HG03457 (cell line): ENCODE measurements around the gene TMEM181.
"Not testable (repeated sequence)": the region's sequence is repeated elsewhere in the genome, so short reads cannot be mapped to it uniquely, and the experiment has no call there.

ENCODE experiments used
- ATAC-seq: cut with Tn5 transposase; IDR thresholded peaks from one replicate; pipeline ENCODE4 v1.9.1; 2021; ENCODE audit warnings: moderate number of reproducible peaks; ENCODE audit not compliant: unreplicated experiment

Gene TMEM181

DNA sequence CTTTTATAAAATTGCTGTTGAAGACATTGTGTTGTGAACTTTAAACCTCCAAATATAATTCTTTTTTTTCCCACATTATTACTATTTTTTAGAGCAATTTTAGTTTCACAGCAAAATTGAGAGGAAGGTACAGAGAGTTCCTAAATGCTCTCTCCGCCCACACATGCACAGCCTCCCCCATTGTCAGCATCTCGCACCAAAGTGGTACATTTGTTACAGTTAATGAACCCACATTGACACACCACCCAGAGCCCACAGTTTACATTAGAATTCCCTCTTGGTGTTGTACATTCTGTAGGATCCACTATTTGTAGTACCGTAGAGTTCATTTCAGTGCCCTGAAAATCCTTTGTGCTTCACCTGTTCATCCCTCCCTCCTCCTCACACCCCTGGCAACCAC lies 33.8 kb downstream of the TMEM181 start:
- ATAC-seq, result no peak

GRCh38 chr6:158595223-158595622 lies 35.3 kb downstream of the TMEM181 start:
- no peak for ATAC-seq

DNA sequence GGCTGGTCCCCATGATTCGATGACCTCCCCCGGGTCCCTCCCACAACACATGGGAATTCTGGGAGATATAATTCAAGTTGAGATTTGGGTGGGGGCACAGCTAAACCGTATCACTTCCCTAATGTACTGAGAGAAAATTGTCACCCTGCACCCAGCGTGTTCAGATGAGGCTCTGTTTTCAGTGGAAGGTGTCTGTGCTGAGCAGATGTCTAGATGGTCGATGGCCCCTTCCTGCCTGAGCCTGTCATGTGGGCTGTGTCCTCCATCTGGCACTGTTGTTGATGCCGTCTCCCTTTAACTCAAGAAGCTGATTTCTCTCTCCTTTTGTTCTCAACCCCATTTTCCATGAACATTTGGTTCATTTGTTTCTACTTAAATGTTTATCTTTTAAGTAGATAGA lies 37.0 kb downstream of the TMEM181 start:
- ATAC-seq, result no peak

GRCh38 chr6:158597565-158597964 lies 37.7 kb downstream of the TMEM181 start:
- no peak for ATAC-seq

GRCh38 chr6:158599635-158600034 lies 39.7 kb downstream of the TMEM181 start:
- no peak for ATAC-seq

DNA sequence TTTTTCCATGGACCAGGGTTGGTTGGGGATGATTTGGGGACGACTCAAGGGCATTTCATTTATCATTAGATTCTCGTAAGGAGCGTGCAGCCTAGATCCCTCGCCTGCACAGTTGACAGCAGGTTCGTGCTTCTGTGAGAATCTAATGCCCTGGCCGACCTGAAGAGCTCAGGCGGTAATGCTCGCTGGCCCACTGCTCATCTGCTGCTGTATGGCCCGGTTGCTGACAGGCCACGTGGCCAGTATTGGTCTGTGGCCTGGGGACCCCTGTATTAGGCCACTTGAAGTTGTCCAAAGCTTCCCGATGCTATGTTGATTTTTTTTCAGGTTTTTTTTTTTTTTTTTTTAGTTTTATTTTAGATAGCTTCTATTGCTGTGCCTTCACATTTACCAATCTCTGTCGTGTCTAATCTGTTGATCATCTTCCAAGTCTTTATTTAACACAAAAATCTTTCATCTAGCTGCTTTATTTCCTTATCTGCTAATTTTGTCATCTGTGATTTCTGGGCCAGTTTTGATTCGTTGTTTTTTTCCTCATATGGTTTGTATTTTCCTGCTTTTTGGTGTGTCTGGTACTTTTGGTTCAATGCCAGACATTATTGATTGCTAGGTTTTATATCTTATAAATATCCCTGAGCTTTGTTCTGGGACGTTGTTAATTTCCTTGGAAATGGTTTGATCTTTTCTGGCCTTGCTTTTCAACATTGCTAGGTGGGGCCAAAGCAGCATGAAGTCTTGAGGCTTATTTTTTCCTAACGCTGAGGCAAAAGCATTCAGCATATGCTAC lies 43.6 kb downstream of the TMEM181 start:
- no peak for ATAC-seq

DNA sequence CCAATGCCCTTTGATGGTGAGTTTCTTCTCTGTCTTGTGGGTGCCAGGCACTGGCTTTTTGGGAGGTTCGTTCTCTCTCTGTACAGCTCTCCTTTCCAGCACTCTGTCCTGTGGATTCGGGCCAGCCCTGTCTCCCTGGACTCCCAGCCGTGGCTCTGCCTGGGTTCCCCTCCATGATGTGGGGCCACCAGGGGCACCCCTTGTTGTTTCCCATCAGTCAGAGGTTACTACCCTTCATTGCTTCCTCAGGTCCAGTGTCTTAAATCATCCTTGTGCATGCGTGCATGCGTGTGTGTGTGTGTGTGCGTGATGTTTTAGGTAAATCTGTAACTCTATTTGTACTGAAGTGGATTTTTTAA lies 44.1 kb downstream of the TMEM181 start:
- no peak for ATAC-seq

GRCh38 chr6:158605266-158605878 lies 45.5 kb downstream of the TMEM181 start:
- ATAC-seq, result no peak

- ATAC-seq, result not testable (repeated sequence)
Observed at GRCh38 chr6:158606011-158606410, 46.1 kb downstream of the TMEM181 start.

- ATAC-seq, result no peak
Observed at GRCh38 chr6:158606935-158607334, 47.0 kb downstream of the TMEM181 start.

- no peak for ATAC-seq
Observed at GRCh38 chr6:158607411-158608170, 47.7 kb downstream of the TMEM181 start.

DNA sequence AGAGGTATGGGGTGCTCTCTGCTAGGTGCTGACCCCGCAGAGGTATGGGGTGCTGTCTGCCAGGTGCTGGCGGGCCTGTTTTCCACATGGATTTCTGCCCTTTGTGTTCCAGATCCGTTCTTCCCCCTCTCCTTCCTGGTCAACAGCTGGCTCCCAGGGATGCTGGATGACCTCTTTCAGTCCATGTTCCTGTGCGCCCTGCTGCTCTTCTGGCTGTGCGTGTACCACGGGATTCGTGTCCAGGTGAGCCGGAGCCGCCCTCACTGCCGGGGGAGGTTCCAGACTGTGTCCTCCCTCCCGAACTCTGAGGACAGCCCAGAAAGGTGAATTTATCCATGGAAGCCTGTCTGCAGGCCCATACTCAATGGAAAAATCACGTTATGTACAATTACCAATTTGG lies 48.3 kb downstream of the TMEM181 start:
- ATAC-seq, result no peak

DNA sequence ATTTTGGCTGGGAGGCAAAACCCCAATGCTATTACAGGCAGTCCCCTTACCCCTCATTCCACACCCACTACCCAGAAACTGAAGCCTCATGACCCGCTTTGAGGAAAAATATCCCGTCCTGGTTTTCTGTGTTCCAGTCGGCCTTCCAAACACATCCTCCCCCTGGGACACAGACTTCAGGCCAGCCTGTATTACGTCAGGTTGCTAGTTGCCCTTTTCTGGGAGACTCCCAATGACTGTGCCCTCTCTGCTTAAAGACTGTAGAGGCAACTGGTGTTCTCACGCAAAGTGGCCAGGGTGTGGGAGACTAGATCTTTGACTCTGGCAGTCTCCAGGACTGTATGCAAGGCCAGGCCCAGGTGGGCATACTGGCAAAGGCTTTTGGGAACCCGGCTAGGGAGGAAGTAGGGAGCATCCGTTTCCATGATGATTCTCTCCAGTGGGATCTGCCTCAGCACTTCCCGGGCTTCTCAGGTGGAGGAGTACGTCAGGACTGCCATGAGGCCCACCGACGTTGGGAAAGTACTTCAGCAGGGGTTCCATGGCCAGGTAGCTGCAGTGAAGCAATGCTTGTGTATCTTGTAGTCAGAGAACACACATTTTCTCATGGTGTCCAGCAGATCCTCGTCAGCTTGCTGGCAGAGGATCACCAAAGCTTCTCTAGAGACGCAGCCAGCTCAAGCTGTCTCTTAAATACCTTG lies 49.7 kb downstream of the TMEM181 start:
- ATAC-seq, result no peak

- ATAC-seq, result no peak
Observed at GRCh38 chr6:158610319-158610968, 50.6 kb downstream of the TMEM181 start.

- ATAC-seq, result no peak
Observed at GRCh38 chr6:158611039-158611438, 51.1 kb downstream of the TMEM181 start.

GRCh38 chr6:158611541-158612370 lies 51.9 kb downstream of the TMEM181 start:
- no peak for ATAC-seq

GRCh38 chr6:158614606-158615005 lies 54.7 kb downstream of the TMEM181 start:
- not testable (repeated sequence) for ATAC-seq

- ATAC-seq, result not testable (repeated sequence)
Observed at GRCh38 chr6:158618289-158618688, 58.4 kb downstream of the TMEM181 start.

DNA sequence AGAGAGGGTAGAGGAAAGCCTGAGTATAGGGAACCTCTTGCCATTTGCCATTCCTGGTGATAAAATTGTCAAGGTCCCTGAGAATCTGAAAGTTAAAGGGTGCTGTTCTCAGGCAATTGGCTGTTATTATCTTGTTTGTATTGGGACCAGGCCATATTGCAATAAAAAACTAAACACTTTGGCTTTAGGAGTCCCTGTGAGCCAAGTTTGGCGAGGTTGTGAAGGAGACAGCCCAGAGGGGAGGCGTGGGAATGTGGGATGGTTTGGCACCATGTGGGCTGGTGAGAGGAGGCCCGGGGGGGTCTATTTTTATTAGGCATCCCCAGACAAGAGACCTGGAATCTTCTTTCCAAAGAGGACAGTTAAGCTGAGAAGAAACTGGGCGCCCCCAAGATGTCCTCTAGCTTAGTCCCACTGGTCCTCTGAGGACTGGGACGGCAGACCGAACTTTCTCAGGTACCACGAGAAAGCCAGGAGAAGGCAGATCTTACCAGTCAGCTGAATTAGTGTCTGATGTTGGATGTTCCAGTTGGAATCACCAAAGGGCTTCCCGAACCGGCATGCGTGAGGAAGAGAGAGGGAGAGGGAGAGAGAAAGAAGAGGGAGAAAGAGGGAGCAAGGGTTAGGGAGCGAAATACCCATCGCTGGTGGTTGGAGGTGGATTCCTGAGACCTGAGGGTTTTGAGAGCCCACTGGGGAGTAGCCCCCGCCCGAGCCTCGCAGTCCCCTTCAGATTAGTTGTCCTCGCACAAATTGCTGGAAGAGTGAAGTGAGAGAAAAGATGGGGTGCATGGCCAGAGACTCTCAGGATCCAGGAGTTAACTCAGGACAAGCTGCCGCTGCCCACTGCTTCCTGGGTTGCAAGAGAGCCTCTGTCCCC lies 60.3 kb downstream of the TMEM181 start:
- no peak for ATAC-seq
